Fibroblast of peridontal ligament (primary cell): ENCODE data around the gene ZNF423.

Experiments used
- DNase-seq: peaks from one replicate; pipeline ENCODE4 v3.0.0-alpha.2; 2010; ENCODE audit errors: extremely low read depth

Gene ZNF423

DNA sequence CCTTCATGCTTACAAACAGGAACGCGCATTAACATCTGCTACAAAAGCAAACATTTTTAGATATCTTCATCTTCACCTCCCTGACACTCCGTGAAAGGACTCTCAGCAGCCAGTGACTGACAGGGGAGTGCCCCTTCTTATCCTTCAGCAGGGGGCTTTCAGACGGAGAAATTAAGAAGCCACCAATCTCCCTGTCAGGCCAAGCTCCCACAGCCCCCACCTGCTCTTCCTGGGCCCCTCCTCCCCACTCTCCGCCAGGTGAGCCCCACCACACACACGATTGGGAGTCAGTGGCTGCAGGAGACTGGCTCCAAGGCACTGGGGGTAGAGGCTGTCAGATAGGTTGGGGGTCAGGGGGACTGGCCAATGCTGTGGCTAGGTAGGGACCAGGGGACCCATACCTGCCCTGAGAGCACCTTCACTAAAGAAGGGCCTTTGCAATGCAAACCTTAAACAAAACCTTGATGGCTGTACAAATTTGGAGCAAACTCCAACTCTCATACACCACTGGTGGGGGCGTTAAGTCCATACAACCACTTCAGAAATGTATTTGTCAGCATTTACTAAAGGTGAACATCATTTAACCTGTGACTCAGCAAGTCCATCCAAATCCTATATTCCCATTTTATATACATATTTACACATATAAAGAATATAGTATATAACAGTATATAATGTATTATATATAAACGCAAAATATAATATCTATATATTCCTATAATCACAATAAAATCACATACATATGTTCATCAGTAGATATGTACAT is 232.2 kb downstream of the ZNF423 start:
- no peak for DNase-seq

DNA sequence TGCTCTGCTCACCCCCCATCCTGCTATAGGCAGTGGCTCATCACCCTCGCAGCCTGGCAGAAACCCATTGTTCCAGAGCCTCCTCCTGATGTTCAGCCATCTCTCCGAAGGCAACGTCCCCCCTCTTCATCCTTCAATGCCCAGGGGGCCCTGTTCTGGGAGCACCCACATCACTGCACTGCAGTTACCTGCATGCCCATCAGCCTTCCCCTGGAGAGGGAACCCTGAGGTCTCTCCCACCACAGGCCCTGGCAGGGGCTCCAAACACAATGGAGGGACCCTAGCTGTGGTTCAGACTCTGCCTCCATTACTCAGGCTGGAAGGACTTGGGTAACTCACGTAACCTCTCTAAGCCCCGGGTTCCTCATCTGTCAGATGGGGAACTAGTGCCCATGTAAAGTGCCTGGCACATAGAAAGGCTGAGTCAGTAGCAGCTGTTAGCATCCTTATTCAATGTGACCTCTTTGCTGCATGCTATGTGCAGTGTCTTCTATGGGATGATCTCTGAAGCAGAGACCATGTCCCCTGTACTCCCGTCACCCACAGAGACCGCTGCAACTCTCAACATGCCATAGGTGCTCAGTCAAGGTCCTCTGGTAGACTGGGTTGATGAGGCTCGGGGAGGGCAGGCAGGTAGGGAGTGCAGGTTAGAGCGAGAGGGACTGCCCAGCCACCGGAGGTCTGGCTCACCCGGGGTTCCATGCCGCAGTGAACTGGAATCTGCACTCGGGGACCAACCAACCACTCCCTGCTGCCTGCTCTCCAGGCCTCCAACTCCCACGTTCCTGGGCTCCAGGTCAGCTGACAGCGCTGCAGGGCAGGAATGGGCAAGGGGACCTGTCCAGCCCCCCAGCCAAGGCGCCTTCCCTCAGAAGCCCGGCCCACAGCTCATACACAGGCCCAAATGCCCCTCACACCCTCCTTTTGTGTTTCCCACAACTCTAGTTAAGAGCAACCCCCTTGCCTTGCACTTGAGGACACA is 233.2 kb downstream of the ZNF423 start:
- DNase-seq: no peak

DNA sequence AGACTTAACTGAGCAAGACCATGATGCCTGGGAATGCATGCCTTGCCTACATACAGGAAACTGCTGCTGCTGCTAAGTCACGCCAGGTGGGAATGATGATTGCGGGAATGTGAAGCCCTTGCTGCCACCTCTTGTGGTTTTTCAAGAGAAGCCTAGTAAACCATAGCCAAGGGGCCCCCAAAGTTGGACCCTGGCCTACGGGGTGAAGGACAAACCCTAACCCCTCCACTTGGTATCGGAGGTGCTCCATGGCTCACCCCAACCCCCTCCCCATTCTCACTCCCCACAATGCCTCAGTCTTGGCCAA is 233.9 kb downstream of the ZNF423 start:
- DNase-seq: no peak

DNA sequence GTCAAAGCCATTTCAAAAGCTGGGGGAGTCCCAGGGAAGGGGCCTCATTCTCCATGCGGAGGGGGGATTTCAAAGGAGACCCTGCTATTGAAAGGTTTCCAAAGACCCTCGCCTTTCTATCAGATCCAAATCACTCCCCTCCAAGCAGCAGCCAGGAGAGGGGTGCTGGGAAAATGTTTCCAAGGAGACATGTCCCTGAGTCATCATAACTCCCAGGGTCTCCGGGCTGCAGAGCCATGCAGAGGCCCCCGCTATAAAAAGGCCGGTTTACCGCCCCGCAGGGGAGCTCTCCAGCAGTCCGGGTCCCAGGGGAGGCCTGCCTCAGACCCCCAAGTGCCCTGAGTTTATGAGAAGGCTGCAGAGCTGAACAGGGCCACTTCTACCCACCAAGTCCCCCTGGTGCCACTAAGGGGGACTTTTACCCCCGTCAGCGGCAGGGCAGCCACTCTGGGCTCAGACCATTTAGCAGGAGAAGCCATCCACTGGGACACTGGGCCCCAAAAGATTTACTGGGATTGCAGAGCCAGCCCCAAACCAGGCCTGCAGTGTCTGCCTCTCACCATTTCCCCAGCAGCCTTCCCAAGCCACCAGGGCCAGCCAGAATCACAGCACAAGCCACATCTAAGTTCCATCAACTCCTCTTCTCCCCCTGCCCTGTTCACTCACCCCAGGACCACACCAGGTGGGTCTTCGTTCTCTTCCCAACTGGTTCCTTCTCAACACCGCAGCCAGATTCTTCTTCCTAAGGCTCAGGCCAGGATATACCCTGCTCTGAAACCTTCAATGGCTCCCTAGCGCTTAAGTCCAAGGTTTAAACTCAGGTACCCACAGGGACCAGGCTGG is 234.4 kb downstream of the ZNF423 start:
- no peak for DNase-seq

DNA sequence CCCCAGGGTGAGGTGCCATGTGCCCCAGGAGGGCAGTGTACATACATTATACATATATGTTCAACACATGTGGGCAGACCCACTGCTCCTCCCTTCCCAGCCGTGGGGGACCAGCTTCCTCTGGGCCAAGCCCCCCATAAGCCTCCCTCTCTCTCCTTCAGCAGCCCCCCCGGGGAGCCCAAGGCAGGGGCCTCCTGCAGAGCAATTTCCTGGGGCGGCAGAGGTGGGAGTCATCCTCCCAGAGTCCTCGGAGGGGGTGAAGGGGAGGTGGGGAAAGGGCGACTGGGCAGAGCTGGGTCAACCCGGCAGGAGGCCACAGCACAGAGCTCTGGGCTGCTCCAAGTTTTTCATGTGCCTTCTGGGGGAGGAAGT is 235.1 kb downstream of the ZNF423 start:
- no peak for DNase-seq

DNA sequence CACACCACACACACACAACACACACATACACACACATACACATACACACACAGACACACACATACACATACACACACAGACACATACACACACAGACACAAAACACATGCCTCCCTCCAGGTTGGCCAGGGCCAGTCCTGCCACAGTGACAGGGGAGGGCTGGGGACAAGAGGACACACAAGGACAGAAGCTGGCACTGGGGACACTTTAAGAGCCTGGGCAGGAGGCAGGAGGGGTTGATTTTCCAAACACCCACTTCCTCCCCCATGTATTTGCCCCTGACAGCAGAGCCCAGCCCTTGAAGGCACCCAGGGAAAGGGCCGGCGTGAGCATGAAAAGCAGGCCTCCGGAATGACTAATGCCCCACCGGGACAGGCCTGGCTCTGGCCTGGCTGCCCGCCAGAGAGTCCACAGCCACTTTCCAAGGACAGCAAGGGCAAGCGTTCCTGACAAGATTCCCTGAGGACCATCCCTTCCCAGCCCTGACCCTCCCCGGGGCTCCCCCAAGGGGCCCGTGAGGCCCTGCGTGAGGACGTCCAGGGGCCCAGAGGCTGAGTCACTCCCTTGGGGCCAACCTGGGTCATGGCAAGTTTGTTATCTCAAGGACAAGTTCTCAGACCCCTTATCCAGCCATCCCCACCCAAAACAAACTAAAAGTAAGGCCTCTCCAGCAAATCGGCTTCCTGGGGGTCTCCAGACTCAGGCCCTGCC is 235.6 kb downstream of the ZNF423 start:
- DNase-seq: peak; percentile 66

DNA sequence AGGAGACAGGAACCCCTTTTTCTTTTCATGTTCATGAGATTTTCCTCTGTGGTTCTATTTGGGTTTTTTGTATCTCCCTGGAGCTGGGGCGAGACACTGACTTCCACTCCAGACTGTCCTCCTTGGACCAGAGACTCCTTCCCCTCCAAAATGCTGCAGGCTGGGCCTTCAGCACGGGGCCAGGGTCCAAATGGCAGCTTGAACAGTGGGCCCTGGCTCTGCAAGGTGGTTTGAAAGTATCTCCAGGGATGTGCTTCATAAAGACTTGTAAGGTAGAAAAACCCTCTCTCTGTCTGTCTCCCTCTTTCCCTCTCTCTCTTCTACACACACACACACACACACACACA is 236.1 kb downstream of the ZNF423 start:
- no peak for DNase-seq

DNA sequence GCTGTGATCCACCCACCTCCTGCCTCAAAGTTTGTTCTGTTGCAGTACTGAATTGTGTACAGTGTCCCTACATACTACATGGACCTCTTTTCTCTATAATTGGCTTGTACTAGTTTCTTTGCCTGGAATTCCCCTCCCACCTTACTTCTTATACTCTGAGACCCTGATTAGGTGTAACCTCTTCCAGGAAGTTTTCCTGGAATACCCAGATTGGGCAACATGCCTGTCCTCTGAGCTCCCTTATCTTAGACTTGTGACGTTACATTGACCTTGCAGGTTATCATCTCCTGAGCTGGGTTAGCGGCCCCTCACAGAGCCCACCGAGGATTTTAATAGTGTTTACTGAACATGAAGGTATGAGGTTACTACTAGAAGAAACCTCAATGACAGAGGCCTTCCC is 237.0 kb downstream of the ZNF423 start:
- DNase-seq: no peak

DNA sequence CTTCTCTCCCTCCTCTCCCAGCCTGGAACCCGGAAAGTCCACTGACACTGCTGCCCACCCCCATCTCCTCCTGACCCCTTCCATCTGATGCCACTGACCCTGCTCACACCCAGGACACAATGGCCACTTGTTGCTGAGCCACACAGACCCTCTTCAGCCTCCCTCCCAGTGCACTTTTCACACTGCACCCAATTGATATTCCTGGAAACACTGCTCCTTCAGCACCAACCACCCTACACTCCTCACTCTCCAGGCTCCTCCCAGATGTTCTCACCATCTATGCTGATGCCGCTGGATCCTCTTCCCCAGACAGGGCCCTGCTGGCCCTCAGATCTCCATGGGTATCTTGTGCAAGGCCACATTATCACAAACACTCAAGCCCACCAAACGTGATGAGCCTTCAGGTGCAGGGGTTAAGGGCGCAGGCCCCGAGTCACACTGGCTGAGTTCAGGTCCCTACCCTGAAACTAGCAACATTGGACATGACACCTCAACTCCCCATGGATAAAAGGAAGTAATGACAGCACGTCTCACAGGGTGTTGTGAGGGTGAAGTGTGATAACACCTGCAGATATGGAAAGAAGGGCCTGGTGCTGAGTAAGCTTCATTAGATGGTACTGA is 238.1 kb downstream of the ZNF423 start:
- DNase-seq: no peak

DNA sequence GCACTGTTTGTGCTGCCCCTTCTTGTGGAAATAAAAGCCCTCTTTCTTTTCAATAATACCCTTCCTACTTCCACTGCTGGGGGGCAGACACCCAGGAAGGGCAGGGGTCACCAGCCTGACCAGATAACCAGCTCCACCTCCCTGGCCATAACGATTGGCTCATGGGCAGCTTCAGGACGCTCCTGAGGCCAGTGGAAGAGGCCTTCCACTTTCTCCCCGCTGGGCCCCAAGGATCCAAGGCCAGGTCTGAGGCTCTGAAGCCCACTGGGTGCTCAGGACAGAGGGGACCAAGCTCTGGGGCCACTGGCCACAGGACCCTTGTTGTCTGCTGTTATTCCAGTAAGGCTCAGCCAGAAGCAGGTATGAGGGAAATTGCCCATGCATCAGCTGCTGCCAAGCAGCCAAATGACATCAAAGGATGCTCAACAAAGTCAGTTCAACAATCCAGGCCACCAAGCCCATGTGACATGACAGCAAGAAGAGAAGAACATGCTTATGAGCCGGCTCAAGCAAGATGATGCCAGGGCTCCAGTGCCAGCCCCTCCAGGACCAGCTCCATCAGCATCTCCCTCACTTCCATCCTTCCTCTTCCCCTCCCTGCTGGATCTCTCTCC is 238.8 kb downstream of the ZNF423 start:
- no peak for DNase-seq

DNA sequence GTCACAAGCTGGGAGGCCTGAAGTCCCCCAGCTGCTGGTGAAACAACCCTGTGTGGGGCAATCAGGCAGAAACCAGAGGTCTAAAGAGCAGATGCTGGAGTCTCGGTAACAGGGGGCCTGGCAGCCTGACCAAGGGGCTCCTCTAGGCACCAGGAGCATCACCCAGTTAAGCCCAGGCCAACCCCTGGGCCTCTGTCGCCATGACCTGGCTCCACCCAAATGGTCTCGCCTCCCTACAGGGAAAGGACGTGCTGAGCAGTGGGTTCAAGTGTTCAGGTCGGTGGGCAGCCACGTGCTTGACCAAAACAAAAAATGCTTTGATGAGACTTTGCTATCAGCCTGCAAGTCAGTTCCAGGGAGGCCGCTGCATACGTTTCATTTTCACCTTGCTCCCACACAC is 240.3 kb downstream of the ZNF423 start:
- no peak for DNase-seq

DNA sequence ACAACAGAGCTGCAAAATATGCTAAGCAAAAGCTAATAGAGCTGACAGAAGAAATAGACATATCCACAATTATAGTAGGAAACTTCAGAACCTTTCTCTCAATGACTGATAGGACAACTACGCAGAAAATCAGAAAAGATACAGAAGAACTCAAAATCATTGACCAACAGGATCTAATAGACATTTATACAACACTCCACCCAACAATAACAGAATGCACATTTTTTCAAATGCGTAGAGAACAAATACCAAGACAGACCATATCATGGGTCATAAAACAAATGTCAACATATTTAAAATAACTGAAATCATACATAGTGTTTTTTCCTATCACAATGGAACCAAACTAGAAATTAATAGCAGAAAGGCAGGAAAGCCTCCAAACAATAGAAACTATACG is 244.9 kb downstream of the ZNF423 start:
- DNase-seq: no peak

DNA sequence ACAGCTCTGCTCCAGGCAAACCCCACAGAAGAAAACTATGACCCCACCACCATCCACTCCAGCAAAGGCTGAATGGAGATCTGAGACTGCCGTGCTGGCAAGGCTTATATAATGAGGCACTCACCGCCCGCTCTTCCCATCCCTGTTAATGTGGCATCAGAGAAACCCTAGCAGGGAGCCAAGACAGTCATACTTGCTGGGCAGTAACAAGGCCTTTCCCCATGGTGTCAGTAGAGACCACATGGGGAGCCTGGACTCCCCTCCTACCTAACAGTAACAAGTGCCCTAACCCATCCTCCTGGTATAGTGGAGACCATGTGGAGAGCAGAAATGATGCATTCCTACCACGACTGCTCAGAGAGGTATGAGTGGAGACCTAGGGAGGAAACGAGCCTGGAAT is 247.1 kb downstream of the ZNF423 start:
- DNase-seq: peak; percentile 74

DNA sequence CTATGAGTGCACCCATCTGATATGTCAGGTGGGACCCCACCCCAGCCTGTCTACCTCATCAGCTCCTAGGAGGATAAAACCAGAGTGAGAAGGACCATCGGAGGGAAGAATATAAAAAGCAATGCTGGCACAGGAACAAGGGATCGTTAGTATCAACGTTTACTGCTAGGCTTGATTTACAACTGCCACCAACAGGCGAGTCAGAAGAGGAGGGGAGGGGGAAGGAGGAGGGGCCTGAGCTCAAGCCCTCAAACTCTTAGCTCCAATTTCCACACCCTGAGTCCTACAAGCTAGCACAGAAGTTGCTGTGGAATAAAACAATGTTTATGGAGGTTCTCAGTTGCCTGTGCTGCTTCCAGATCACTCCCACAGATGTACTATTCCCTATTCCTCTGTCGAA is 247.8 kb downstream of the ZNF423 start:
- peak; percentile 35 for DNase-seq

DNA sequence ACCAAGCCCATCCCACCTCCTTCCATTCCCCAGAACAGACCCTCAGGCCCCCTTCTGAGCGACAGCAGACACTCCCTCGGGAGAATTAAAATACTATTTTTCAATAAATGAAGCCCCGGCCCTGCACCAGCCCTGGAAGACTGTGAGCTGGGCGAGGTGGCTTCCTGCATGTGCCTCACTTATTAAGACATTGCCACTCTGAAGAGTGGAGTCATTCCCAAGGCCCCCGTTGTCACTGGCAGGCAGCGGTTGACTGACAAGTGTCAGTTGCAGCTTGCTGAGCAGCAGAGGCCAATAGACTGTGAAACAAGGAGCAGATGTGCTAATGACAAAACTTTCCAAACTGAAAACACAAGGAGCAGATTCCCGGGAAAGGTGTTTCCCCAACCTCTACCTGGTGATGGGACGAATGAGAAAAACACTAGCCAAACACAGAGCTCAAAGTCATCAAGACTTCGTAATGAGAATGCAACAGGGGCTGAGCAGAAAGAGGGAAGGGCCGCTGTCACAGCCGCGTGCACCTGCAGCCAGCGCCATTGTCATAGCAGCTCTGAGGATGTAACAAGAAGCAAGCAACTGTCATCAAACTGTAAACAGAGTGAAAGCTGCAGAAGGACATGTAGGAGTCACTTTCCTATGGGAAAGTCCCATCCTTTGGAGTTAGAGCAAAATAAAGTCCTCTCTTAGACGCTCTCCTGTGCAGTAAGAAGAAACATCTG is 250.2 kb downstream of the ZNF423 start:
- DNase-seq: no peak

DNA sequence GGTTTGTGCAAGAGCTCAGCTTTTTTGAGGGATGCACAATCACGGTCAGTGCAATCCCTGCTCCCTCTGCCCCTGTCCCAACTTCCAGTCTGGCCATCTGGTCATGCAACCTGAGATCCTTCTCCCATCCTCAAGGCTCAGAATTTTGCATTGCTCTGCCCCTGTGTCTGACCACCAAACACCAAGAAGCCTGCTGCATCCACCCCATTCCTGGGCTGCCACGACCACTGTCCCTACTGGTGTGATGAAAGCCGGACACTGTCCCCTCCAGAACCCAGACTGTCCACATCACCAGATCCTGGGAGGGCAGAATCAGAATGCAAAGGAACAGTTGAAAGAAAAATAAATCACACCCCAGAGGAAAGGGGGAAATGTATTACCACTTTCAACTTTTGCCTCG is 251.3 kb downstream of the ZNF423 start:
- no peak for DNase-seq

DNA sequence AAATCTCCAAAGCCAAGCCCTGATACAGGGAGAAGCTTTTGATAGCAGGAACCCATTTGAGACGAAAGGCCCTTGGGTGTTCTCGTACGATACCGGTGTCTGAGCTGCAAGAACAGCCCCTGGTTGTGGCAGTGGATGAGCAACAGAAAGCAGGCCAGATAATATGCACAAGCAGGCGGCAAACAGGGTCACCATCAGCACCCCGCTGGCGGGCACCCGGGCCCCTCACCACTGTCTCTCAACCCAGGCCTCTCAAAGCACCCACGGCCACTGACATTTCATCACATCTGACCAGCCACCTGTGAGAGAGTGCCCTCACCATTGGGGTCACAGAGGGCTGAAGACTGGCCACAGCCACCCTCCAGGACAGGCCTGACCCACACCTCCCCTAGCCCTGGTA is 252.0 kb downstream of the ZNF423 start:
- DNase-seq: no peak

DNA sequence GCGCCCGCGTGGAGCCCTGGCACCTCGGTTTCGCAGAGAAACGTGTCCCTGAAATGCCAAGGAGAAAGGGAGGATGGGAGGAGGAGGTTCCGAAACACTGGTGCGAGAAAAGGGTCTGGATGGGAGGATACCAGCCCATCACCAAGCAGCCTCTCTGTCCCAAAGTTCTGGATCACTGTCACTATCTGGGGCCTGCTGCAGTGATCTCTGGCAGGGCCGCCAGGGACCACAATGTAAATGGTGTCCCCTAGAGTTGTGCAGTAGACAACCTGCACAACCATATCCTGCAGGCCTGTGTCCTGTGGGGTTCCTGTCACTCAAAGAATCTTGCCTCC is 253.0 kb downstream of the ZNF423 start:
- DNase-seq: no peak

DNA sequence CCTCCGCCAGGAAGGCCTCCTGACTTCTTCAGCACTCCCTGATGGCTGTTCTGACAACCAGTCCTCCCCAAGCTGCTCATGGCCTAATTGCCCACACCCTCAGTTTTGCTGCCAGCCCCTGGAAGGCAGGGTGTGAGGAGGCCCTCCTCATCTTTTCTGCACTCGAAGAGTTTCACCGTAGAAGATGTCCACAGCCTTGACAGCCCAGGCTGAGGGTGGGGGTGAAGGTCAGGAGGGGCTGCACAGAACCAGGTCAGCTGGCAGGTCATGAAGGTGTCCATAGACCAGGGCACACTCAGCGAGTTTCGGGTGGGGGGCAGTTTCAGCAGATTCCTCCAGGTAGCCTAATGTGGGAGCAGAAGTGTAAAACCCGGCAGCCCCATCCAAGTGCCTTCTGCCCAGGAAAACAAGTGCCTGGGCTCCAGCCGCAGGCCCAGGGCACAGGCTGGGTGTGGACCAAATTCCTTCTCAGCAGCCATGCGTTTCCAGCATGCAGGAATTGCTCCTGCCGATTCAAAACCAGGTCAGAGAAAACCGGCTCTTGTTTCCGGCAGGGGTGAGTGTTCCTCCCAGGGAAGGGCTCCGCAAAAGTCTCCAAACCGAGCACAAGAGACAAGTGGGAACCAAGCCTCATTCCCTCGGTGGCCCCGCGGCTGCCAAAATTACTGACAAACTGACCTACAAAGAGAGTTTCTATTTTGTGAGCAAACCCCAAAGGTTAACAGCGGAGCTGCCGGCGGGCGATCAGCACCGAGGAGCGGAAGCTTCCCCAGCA is 253.5 kb downstream of the ZNF423 start:
- DNase-seq: no peak

DNA sequence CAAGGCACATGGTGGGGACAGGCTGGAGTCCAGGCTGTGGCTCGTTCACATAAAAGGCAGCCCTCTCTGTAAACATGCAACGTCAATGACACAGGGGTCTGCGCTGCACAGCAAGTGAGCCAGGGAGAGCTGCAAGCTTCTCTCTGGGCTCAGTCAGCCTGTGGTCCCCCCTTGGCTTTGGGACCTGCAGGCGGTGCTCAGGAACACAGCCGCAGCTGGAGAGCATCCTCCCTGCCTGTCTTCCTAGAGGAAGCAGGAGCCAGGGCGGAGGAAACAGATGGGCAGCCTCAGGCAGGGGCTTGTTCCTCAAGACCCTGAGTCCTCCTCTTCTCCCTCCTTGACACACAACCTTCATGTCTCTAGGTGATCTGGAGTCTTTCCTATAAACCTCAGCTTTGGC is 254.3 kb downstream of the ZNF423 start:
- no peak for DNase-seq
